HG02852 (cell line): ENCODE measurements around the gene PANK1.
"Not testable (repeated sequence)": the region's sequence is repeated elsewhere in the genome, so short reads cannot be mapped to it uniquely, and the experiment has no call there.

ENCODE experiments used
- ATAC-seq: cut with Tn5 transposase; IDR thresholded peaks from one replicate; pipeline ENCODE4 v1.9.1; 2021; ENCODE audit warnings: mild to moderate bottlenecking, moderate library complexity; ENCODE audit not compliant: unreplicated experiment

PANK1 gene

DNA sequence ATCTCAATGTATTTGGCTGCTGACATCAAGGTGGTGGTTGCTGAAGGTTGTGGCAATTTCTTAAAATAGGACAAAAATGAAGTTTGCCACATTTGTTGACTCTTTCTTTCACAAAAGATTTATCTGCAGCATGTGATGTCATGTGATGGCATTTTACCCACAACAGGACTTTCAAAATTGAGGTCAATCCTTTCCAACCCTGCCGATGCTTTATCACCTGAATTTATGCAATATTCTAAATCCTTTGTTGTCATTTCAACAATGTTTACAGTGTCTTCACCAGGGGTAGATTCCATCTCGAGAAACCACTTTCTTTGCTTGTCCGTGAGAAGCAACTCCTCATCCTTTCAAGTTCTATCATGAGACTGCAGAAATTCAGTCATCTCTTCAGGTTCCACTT lies 69.0 kb downstream of the PANK1 start:
- ATAC-seq: no peak

DNA sequence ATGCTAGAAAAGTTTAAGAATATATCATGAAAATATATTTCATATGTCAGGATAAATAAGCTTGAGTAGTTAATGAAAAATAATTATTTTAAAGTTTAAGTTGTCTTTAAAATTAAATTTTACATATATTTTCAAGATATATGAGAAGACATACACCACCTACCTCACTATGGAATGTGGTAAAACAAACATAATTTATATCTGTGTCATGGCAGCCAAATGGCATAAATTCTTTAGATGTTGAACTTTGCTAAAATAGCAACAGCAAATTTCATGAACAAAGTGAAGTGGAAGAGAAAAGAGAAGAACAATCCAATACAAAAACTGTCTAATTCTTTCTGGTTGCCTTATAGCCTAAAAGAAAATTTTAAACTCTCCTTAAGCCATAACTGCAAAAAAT lies 70.0 kb downstream of the PANK1 start:
- ATAC-seq: no peak

DNA sequence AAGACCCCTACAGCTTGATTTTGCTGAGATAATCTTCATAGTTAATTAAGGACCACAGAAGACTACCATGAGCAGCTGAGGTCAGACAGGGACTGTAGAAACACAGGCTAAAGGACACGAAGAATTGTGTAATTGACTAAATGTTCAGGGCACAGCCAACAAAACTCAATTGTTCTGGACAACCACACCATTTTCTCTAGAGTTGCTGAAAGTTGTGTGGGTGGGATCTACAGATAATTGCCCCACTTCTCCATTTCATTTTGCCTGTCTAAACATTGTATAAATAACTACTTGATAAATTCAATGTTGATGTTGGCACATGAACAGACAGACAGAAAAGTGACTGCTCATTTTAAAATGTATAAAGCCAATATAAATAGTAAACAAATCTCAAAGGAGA lies 70.7 kb downstream of the PANK1 start:
- no peak for ATAC-seq

DNA sequence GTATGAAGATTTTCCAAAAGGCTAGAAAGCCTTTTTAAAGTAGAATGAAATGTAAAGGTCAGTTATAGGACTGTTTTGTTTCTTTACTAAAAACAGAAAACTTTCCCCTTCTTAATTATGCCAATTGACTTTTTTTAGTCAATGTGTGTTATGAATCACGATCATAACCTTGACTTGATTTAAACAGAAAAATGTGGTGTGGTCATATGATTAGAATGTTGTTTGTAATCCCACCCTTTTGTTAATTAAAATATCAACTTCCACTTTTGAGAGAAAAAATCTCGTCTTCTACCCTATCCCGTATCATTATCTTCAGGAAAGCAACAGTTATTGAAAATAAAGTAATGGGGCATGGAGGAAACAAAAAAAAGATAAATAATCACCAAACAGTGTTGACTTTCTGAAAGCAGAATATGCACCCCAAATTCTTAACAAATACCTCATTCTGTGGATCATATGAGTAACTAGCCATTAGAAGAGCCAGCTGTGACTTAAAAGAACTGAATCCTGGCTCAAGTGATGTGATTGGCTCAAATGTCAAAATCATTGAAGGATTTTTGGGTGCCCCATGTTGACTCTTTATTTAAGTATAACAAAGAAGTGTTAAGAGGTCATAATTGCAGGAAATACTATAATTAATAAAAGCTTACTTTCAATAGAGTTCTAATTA lies 77.3 kb downstream of the PANK1 start:
- no peak for ATAC-seq

DNA sequence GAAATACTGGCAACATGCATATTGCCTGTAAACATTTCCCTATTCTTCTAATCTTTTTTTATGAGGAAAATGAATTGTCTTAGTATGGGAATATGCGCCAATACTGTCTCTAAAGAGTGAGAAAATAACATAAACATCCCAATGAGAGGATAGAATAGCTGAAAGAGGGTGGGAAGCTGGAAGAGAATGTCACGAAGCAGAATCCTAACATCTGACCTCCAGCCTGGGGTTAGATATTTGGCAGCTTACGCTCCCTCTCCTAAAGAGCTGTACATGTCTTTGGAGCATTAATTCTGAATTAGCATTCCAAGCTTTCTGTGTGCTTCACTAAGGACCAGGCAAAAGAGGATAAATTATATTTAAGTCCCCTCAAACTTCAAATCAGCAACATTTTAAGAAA lies 78.0 kb downstream of the PANK1 start:
- ATAC-seq: no peak

DNA sequence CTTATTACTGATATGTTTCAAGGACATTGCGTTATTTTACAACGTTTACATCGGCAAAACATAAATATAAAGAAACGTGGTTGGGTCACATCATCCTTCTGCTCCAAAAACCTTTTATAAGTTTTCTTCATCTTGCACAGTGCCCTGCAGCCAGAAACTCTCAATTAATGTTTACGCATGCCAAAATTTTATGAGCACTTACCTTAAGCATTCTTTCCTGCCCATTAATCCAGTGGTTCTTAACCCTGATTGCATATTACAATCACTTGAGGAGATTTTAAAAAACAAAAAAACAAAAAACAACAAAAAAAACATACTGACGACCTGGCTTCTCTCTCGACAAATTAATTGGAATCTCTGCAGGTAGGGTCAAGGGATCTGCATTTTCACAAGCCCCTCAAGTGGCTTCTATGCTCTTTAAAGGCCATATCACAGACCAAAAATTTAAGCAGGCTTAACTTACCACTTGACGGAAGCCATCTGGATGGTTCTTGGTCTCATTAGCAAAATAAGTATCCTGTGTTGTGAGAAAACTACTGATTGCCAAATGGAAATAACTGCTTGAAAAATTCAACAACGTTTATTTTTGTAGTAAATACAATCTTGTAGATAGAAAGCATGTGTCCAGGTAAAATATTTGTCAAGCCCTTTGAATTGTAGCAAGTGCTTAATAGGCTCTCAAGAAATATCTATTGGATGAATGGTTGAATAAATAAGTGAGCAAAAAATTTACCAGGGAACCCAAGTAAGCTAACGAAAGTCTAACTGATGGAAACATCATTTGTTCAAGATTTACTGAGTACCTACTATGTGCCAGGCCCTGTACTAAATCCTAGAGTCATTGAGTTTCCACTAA lies 78.7 kb downstream of the PANK1 start:
- ATAC-seq: no peak

DNA sequence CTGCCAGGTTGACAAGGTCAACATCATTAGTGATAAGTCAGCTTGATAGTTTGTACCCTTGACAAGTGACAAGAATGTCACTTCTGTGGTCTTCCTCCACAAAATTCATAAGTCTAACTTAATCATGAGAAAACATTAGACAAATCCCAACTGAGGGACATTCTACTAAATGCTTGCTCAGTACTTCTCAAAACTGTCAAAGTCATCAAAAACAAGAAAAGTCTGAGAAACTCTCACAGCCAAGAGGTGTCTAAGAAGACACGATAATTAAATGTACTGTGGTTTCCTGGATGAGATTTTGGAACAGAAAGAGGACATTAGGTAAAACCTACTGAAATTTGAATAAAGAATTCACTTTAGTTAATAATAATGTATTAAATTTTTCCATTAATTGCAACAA lies 79.9 kb downstream of the PANK1 start:
- ATAC-seq: no peak

DNA sequence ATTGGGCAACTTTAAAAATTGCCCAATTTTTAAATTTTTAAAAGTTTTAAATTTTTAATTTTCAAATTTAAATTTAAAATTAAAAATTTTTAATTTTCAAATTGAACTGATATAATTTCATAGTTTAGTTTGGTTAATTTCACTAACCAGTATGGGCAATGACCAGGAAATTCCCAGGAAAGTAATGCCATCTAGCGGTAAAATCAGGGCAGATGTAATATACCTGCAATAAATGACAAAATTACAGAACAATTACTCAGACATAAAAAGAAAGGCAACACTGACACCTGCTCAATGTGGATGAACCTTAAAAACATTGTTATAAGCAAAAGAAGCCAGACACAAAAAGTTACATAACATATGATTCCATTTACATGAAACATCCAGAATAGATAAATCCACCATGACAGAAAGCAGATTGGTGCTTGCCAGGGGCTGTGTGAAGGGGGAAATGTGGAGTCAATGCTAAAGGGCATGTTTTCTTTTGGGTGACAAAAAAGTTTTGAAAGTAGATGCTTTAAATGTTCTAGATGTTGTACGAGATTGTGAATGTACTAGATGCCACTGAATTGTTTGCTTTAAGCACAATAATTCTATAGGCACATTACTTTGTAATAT lies 81.1 kb downstream of the PANK1 start:
- no peak for ATAC-seq

DNA sequence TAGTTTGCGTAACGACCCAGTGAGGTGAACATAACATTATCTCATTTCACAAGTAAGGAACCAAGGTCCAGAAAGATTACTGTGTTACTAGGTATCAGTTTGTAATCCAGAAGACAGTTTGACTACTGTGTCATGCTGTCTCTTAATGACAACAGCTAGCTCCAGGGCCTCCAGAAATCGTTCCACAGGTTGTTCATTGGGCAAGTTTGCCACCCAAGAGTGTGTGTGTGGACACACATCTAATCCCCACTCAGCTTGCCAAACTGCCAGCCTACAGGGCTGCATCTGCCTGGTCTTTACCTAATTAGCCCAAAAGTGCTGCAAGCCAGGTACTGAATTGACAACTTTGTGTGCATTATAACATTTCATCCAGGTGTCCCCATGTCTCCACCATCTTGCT lies 81.7 kb downstream of the PANK1 start:
- ATAC-seq: no peak

DNA sequence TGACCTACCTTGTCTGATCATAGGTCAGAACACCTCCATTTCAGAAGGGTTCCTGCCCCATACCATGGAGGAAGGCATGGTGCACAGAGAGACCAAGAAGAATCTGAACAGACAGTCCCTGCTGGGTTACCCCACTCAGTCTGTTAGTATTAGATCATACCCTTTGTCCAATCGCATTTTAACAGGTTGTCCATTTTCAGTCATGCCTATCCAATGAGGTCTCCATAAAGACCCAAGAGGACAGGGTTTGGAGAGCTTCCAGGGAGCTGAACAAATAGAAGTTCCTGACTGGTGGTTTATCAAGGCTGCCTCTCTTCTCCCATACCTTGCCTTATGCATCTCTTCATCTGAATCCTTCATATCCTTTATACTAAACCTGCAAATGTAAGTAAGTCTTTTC lies 88.4 kb downstream of the PANK1 start:
- no peak for ATAC-seq

DNA sequence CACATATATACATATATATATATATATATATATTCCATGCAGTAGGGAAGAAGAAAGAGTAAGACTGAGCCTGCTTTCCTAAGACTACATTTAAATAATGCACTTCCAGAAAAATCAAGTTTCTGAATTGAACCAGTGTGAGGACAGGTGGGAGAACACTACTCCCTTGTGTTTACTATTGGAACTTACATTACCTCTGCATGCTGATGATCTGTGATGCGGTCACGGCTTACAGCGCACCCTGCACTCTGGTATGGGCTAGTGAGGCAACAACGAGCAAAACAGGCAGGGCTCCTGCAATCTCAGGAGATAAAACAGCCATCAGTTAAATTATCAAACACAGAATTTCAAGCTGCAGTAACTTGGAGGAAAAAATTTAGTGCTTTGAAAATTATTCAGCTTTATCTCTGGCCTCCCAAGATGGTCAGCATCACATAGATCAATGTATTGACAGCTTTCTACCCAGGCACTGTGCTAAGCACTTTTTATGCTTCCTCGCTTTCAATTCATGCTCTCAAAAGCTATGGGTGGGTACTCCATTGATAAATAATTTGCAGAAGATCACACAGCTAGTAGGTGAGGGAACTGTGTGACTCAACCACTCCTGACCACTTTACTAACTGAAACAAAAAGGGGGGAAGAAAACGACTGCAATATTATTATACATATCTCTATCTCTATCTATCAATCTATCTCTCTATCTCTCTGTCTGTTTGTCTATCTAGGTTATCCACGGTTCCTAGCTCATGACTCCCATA lies 89.2 kb downstream of the PANK1 start:
- ATAC-seq: no peak

DNA sequence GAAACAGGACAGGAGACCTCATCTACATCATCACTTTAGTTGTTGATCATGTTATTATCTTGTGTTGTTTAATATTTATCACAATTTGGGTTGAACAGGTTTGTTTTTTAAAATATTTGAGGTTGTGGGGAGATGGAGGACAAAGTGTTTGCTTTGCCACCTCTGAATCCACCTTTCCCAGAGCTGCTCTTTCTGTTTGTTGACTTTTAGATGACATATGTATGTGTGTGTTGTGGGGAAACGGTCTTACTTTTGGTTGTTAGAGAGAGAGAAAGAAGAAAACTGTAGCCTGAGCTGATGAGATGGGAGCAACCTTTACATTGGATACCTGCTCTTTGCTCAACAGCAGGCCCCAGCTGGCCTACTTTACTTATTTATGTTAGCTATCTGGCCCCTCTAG lies 90.6 kb downstream of the PANK1 start:
- ATAC-seq: no peak

DNA sequence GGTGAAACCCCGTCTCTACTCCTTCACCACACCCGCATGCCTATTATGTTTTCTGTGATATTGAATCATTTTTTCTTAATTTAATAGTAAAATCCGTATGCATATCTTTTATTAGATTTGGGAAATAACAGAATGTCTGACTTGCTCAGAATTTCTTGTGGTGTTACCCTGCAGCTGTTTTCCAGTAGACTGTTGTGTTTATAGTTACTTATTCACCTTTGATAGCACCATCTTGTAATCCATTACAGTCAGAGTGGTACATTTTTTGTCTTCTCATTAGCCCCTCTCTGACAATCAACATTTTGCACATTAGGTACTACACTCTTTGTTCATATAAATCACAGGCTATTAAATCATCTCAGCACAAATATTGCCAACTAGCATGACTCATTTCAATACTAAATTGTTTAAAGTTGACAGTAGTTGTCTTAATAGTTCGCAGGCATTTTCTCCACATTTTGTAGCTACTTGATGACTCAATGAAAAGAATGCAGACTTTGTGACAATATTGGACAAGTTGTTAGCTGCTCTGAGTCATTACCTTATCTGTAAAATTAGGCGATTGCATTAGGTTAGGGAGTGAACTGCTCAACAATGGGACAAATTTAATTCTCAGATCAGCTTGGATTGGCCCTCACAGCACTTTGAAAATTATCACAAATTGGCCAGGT lies 91.8 kb downstream of the PANK1 start:
- no peak for ATAC-seq

DNA sequence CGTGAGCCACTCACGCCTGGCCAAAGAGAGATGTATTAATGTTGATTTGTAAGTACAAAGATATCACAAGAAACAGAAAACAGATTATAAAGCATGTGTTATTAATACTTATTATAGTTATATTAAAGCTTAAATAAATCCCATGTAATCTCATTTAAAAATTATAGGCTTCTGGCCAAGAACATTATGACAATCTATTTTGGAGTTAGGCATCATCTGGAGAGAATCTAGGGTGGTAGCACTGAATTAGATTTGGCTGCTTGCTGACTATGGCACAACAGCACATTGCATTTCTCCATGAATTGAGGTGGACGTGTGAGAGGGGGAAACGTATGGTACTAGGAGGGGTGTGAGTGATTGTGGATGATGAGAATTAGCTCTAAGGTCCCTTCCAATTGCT lies 92.8 kb downstream of the PANK1 start:
- no peak for ATAC-seq

DNA sequence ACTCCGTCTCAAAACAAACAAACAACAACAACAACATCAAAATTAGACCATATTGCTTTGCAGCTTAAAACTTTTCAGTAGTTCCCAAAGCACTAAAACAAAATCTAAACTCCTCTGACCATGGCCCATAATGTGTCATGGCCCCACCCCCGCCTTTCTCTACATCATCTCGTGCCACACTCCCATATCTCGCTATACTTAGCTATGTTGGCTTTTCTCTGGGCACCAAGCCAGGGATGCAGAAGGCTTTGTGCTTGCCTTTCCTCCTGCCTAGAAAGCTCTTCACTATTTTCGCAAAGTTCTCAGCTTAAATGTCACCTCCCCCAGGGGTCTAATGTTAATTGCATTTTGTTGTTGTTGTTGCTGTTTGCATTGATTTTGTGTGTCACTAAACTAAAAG lies 94.5 kb downstream of the PANK1 start:
- ATAC-seq: no peak

DNA sequence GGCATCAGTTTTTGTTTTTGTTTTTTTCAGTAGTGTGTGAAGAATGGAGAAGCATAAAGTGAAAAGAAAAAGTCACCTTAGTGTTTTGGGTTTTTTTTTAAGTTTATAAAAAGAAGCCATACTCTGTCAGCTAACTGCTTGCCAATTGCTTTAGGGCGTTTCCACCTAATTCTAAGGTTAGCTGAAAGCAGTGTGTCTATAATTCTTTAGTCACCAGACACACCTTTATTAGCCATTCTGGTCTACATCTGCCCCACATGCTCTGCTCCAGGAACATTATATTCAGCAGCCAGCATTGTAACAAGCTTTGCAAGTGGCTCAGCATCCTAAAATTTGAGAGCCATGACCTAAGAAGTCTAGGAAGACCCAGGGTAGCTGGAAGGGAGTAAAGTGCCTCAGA lies 95.5 kb downstream of the PANK1 start:
- ATAC-seq: no peak

DNA sequence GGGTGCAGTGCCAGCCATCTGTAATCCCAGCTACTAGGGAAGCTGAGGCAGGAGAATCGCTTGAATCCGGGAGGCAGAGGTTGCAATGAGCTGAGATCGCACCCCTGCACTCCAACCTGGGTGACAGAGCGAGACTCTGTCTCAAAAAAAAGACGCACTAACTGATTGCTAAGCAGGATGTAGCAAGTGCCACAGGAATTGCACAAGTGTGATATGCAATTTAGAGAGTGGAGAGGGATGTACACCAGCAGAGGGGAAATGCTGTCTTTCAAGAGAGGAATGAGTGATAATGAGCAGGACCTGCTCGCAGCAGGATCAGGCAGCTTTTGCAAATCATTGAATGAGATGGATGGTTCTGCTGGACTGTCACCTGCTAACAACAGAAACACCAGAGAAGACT lies 96.4 kb downstream of the PANK1 start:
- ATAC-seq: no peak

DNA sequence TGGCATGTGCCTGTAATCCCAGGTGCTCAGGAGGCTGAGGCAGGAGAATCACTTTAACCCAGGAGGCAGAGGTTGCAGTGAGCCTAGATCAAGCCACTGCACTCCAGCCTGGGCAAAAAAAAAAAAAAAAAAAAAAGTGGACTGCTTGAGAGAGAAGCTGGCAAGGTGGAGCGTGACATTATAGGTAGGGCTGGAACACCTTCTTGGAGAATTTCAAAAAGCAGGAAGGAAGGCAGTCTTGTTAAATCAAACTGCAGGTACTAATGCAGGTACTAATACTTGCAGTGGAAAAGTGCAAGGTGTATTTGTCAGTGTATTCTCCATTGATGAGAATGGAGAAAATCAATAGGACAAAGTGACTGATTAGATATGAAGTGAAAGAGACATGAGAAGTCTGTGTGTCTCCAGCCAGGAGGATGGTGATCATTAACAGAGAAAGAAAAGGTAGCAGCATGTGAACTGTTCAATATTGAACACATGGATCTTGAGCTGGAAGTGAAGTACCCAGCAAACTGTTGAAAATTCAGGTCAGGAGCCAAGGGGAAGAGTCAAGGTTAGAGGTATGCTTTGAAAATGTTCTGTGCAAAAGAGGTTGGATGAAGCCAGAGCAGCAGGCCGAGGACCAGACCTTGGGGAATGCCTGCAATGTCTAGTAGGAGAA lies 97.1 kb downstream of the PANK1 start:
- ATAC-seq: no peak

DNA sequence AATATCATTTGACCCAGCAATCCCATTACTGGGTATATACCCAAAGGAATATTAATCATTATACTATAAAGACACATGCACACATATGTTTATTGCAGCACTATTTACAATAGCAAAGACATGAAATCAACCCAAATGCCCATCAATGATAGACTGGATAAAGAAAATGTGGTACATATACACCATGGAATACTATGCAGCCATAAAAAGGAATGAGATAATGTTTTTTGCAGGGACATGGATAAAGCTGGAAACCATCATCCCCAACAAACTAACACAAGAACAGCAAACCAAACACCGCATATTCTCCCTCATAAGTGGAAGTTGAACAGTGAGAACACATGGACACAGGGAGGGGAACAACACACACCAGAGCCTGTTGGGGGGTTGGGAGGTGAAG lies 98.4 kb downstream of the PANK1 start:
- not testable (repeated sequence) for ATAC-seq

DNA sequence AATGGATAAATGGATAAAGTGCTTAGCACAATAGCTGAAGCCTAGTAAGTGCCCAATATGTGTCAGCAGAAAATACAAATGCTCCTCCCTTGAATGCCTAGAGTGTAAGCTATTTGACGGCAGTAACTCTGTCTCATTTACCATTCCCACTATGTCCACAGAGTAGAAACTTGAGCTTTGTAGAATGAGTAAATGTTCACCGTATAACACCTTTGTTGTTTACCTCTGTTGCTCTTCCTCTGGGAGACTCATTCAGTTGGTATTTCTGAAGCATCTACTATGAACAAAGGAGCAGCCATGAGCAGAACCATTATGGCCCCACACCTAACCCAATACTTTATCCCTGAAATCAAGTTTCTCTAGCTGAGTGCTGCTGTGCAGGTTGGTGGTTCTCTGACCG lies 101.2 kb downstream of the PANK1 start:
- no peak for ATAC-seq
